Ascending aorta (tissue), 2 donors: Measurements from ENCODE around the gene NDE1. TPM values are rescaled to one million over a fixed set of nuclear protein-coding genes. Genes with fewer than 3 reads are reported as not detected.

ENCODE experiments used
- DNase-seq, 2 donors: peaks; one replicate each; pipeline ENCODE4 v3.0.0-alpha.2; 2019; ENCODE audit warnings: low spot score in 2 of 2
- H3K27ac ChIP-seq, 2 donors: fragments of 200-600 bp; sonication (generic); one replicate each; pipeline ENCODE4 v1.5.1; 2016 to 2017; ENCODE audit warnings: mild to moderate bottlenecking in 1 of 2
- H3K27me3 ChIP-seq: fragments of 200-600 bp; sonication (generic); one replicate; pipeline ENCODE4 v1.5.1; 2017
- H3K36me3 ChIP-seq, 2 donors: fragments of 200-600 bp; sonication (generic); one replicate each; pipeline ENCODE4 v1.5.1; 2016
- H3K4me1 ChIP-seq, 2 donors: fragments of 200-600 bp; sonication (generic); one replicate each; pipeline ENCODE4 v1.5.1; 2016 to 2017; ENCODE audit warnings: mild to moderate bottlenecking in 1 of 2
- H3K4me3 ChIP-seq, 2 donors: fragments of 200-600 bp; sonication (generic); one replicate each; pipeline ENCODE4 v1.5.1; 2016 to 2017; ENCODE audit warnings: mild to moderate bottlenecking in 1 of 2
- H3K9me3 ChIP-seq, 2 donors: fragments of 200-600 bp; sonication (generic); one replicate each; pipeline ENCODE4 v1.5.1; 2016
- intact Hi-C: fragments of 100-400 bp; cut with DNase I; formaldehyde crosslinking; loops from one replicate; pipeline ENCODE4 v1.15.1; 2023
- total RNA-seq: library from RNA; depleted of rRNA; stranded (reverse); fragments of >200 nt; gene quantifications from one replicate; pipeline ENCODE4 v1.1.0, GENCODE V29; 2016
- TF ChIP-seq, protein P1 (sequence below), 3 experiments: fragments of 200-600 bp in 2 of 3; fragments of 450-650 bp in 1 of 3; sonication (generic) in 2 of 3; IDR thresholded peaks; one replicate each; pipeline ENCODE4 v1.5.1; 2016 to 2019; ENCODE audit warnings: antibody characterized with exemption in 3 of 3, mild to moderate bottlenecking in 1 of 3, moderate library complexity in 1 of 3

Gene NDE1
- total RNA-seq, 1 donor from 2014 or later: 21.9 TPM

DNA sequence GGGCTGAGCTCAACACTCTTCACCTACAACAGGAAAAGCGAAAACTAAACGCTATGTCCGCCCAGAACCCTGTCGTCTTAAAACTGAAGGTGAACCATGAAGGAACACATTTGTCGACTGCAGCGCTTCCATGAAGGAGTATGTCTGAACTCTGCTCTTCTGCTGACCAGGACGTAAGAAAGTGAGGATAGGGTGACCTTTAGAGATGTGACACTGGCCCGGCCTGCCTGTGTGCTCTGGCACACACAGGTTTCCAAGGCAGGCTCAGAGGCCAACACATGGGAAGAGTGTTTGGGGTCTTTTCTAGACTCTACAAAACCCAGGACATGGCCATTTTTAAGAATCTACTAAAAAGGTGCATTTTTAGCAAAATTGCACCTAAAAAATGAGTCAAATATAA lies 28.2 kb upstream of the NDE1 start:
- DNase-seq: no peak
- intact Hi-C loops: no loop called here
- TF ChIP-seq, protein P1, sequence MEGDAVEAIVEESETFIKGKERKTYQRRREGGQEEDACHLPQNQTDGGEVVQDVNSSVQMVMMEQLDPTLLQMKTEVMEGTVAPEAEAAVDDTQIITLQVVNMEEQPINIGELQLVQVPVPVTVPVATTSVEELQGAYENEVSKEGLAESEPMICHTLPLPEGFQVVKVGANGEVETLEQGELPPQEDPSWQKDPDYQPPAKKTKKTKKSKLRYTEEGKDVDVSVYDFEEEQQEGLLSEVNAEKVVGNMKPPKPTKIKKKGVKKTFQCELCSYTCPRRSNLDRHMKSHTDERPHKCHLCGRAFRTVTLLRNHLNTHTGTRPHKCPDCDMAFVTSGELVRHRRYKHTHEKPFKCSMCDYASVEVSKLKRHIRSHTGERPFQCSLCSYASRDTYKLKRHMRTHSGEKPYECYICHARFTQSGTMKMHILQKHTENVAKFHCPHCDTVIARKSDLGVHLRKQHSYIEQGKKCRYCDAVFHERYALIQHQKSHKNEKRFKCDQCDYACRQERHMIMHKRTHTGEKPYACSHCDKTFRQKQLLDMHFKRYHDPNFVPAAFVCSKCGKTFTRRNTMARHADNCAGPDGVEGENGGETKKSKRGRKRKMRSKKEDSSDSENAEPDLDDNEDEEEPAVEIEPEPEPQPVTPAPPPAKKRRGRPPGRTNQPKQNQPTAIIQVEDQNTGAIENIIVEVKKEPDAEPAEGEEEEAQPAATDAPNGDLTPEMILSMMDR (IDR thresholded peaks at IDR 0.05): no peak
- Histone ChIP-seq H3K36me3 (peaks cover 53 to 65% of the 10 kb centered on the region in 2 donors), H3K9me3 (no peaks in the 10 kb centered on the region), H3K4me1 (peaks cover 0 to 13% of the 10 kb centered on the region in 2 donors), H3K4me3 (no peak overlapping the region), H3K27me3 (no peaks in the 10 kb centered on the region), H3K27ac (no peak overlapping the region)

DNA sequence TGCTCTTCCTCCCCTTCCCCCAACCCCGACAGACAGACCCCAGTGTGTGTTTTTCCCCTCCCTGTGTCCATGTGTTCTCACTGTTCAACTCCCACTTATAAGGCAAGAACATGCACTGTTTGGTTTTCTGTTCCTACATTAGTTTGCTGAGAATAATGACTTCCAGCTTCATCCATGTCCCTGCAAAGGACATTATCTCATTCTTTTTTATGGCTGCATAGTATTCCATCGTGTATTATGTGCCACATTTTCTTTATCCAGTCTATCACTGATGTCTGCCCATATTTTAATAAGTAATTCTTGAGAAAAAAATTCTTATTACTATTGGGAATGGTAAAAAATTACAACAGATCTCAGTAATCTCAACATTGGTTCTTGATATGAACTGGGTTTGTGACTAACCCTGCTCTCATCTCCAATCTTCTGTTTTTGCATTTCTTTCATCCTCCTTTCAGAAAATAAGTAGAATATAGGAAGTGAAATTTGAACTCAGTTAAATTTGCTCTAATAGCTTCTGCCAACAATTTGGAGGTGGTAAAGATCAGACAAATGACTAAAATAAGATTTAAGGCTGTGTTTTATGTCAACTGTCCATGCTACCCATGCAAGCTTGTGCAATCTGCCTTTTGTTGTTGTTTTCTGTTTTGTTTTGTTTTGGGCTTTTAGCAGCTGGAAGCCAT lies 18.2 kb upstream of the NDE1 start:
- peaks cover 67 to 75% of the 10 kb centered on the region in 2 donors for H3K36me3 ChIP-seq
- TF ChIP-seq, protein P1 (IDR thresholded peaks at IDR 0.05): no peak
- intact Hi-C loops: no loop called here

DNA sequence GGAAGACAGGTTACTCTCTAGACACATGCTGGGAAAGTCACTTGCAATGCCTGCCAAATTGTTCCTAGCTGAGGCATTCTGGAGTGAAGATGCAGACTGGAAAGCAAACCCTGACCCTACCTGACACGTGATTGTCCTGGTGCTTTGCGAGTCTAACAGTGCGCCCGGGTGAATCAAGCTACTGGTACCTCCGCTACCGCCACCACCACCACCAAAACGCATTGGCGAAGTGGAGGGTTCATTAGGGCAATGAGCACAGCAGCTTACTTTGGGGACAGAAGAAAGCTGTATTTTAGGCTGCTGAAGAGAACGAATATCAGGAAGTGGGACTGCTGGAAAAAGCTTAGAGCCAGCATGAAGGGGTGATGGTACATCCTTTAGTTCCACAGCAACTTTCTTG lies 14.1 kb upstream of the NDE1 start:
- Histone ChIP-seq H3K4me1 (no peaks in the 10 kb centered on the region), H3K9me3 (no peaks in the 10 kb centered on the region), H3K4me3 (no peak overlapping the region), H3K36me3 (peaks cover 69 to 79% of the 10 kb centered on the region in 2 donors), H3K27ac (no peak overlapping the region), H3K27me3 (no peaks in the 10 kb centered on the region)
- intact Hi-C loops: no loop called here
- DNase-seq: no peak
- TF ChIP-seq, protein P1 (IDR thresholded peaks at IDR 0.05): no peak

More for the DNA sequence above, 18.2 kb upstream of the NDE1 start:
- no peak overlapping the region for H3K27ac ChIP-seq
- no peak for DNase-seq
- H3K4me1 ChIP-seq: no peaks in the 10 kb centered on the region
- no peaks in the 10 kb centered on the region for H3K27me3 ChIP-seq
- no peak overlapping the region for H3K4me3 ChIP-seq
- no peaks in the 10 kb centered on the region for H3K9me3 ChIP-seq

DNA sequence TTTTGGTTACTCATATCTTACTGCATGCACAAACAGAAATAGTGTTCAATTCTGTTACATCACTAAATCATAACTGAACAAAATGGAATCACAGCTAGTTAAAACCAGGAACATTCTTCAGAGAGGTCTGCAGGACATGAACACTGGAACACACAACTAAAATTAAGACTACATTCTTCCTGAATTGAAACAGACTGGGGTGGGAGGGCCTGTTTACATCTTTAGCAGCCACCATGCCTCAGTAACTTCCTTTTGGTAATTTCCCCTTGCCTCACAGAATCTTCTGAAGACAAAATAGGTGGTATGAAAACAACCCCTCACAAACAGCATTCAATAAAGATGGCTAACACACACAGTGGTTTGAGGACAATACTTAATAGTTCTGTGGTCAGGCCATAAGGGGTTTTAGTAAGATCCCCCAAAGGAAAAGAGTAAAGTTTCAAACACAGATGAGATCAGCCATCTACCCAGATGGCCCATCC lies 13.6 kb upstream of the NDE1 start:
- H3K4me1 ChIP-seq: no peaks in the 10 kb centered on the region
- intact Hi-C loops: no loop called here
- peaks cover 64 to 74% of the 10 kb centered on the region in 2 donors for H3K36me3 ChIP-seq
- no peak overlapping the region for H3K4me3 ChIP-seq
- TF ChIP-seq, protein P1 (IDR thresholded peaks at IDR 0.05): no peak
- H3K27me3 ChIP-seq: no peaks in the 10 kb centered on the region
- no peaks in the 10 kb centered on the region for H3K9me3 ChIP-seq
- H3K27ac ChIP-seq: no peak overlapping the region
- DNase-seq: no peak

DNA sequence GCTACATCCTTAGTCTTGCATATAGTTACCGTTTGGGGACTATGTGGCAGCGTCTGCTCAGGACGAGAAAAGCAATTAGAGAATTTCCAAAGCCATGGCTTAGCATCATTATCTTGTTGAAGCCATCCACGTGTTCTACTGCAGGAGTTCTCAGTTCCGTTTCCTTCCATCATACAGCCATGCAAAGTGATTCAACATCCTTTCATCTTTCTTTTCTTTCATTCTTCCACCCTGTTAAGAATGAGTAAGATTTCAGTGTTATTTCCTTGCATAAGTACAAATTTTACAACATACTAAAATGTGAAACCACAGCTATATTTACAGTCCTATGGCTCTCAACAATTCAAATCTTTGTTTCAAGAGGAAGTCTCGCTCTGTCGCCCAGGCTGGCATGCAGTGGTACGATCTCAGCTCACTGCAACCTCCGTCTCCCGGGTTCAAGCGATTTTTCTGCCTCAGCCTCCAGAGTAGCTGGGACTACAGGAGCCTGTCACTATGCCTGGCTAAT lies 10.9 kb upstream of the NDE1 start:
- no peak for DNase-seq
- H3K4me3 ChIP-seq: no peak overlapping the region
- intact Hi-C loops: no loop called here
- TF ChIP-seq, protein P1 (IDR thresholded peaks at IDR 0.05): no peak
- peaks cover 0 to 10% of the 10 kb centered on the region in 2 donors for H3K4me1 ChIP-seq
- no peaks in the 10 kb centered on the region for H3K27me3 ChIP-seq
- H3K9me3 ChIP-seq: no peaks in the 10 kb centered on the region
- H3K36me3 ChIP-seq: peaks cover 48 to 51% of the 10 kb centered on the region in 2 donors
- H3K27ac ChIP-seq: no peak overlapping the region
